ENCODE measurements around the gene SUPT7L.
"Not testable (repeated sequence)": the region's sequence is repeated elsewhere in the genome, so short reads cannot be mapped to it uniquely, and the experiment has no call there.

DNA sequence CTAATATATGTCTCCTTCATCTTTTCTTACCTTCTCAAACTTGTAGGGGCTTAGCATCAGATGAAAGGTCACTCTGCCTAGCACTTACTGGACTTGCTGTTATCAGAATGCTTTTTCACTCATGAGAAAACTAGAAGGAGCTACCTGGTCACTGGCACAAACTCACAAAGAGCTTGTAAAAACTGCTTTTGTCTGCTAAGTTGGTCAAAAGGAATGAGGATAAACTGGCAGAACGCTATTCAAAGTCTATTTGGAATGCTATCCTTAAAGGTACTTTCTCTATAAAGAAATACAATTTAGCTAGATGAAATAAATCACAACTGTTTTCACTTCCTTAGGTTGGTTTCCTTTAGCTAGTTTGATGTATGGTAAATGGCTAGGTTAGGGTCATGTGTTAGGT lies 37.1 kb downstream of the SUPT7L start:
- TF ChIP-seq, protein P1, sequence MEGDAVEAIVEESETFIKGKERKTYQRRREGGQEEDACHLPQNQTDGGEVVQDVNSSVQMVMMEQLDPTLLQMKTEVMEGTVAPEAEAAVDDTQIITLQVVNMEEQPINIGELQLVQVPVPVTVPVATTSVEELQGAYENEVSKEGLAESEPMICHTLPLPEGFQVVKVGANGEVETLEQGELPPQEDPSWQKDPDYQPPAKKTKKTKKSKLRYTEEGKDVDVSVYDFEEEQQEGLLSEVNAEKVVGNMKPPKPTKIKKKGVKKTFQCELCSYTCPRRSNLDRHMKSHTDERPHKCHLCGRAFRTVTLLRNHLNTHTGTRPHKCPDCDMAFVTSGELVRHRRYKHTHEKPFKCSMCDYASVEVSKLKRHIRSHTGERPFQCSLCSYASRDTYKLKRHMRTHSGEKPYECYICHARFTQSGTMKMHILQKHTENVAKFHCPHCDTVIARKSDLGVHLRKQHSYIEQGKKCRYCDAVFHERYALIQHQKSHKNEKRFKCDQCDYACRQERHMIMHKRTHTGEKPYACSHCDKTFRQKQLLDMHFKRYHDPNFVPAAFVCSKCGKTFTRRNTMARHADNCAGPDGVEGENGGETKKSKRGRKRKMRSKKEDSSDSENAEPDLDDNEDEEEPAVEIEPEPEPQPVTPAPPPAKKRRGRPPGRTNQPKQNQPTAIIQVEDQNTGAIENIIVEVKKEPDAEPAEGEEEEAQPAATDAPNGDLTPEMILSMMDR (IDR thresholded peaks at IDR 0.05): not testable (repeated sequence)
- not testable (repeated sequence) for TF ChIP-seq EP300 (IDR thresholded peaks at IDR 0.05)
